OCI-LY3 (cell line): ENCODE measurements around the gene B3GALT6.

ENCODE experiments used
- EZH2phosphoT487 ChIP-seq: fragments of 200-600 bp; shearing (Covaris generic); IDR thresholded peaks from 2 replicates; pipeline ENCODE4 v1.6.1; 2018; ENCODE audit warnings: antibody characterized with exemption, mixed run types, low read depth
- TF ChIP-seq, protein P1 (sequence below): fragments of 200-600, 300-600 bp; sonication (generic); IDR thresholded peaks from 2 replicates; pipeline ENCODE4 v1.5.1; 2014; ENCODE audit warnings: antibody characterized with exemption, low read length, low read depth

DNA sequence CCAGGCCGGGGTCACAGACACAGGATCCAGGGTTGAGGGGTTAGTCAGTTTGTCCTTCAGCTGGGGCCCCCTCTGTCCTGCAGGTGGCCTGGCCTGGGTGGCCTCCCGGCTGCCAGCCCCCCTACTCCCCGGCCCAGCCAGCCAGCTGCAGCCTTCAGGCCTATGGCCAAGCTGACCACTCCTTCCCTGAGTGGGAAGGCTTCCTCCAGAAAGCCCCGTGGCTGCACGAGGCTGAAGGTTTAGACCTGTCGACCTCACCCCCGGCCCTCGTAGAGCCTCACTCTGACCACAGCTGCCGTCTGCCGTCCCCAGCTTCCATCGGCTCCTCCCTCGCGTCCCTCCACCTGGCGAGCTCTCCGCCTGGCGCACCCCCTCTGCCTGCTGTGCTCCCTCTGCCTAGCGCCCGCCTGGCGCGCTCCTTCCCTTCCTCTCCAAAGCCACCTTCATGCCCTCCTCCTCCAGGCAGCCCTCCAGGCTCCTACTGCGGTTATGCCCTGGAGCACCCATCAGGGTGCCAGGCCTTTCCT, 48.8 kb upstream of the B3GALT6 start:
- TF ChIP-seq, protein P1, sequence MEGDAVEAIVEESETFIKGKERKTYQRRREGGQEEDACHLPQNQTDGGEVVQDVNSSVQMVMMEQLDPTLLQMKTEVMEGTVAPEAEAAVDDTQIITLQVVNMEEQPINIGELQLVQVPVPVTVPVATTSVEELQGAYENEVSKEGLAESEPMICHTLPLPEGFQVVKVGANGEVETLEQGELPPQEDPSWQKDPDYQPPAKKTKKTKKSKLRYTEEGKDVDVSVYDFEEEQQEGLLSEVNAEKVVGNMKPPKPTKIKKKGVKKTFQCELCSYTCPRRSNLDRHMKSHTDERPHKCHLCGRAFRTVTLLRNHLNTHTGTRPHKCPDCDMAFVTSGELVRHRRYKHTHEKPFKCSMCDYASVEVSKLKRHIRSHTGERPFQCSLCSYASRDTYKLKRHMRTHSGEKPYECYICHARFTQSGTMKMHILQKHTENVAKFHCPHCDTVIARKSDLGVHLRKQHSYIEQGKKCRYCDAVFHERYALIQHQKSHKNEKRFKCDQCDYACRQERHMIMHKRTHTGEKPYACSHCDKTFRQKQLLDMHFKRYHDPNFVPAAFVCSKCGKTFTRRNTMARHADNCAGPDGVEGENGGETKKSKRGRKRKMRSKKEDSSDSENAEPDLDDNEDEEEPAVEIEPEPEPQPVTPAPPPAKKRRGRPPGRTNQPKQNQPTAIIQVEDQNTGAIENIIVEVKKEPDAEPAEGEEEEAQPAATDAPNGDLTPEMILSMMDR: no peak
- no peak for TF ChIP-seq EZH2phosphoT487
